ENCODE data around the gene BAIAP2L2. TPM values are rescaled to one million over a fixed set of nuclear protein-coding genes. Genes with fewer than 3 reads are reported as not detected.

BAIAP2L2 gene
- total RNA-seq, 1 donor from 2014 or later, result 1.6 TPM

DNA sequence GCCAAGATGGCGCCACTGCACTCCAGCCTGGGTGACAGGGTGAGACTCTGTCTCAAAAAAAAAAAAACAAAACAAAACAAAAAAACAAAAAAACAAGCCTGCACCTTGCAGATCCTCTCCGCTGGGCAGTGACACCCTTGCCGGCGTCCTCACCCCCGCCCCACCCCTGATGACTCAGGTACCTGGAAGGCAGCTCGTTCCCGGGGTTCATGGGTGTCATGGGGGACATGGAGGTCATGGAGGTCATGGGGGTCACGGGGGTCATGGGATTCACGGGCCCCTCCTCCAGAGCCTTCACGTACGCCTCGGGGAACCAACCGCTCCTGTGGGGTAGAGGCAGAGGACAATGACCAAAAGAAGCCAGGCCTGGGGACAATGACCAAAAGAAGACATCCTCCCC lies 23.5 kb downstream of the BAIAP2L2 start:
- no peak for DNase-seq (ENCODE audit: low spot score in 2 of 2, unreplicated experiment in 2 of 2)
- TF ChIP-seq, protein P1, sequence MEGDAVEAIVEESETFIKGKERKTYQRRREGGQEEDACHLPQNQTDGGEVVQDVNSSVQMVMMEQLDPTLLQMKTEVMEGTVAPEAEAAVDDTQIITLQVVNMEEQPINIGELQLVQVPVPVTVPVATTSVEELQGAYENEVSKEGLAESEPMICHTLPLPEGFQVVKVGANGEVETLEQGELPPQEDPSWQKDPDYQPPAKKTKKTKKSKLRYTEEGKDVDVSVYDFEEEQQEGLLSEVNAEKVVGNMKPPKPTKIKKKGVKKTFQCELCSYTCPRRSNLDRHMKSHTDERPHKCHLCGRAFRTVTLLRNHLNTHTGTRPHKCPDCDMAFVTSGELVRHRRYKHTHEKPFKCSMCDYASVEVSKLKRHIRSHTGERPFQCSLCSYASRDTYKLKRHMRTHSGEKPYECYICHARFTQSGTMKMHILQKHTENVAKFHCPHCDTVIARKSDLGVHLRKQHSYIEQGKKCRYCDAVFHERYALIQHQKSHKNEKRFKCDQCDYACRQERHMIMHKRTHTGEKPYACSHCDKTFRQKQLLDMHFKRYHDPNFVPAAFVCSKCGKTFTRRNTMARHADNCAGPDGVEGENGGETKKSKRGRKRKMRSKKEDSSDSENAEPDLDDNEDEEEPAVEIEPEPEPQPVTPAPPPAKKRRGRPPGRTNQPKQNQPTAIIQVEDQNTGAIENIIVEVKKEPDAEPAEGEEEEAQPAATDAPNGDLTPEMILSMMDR (IDR thresholded peaks at IDR 0.05; ENCODE audit: unreplicated experiment), result no peak
- peaks cover 9% of the 10 kb centered on the region for H3K4me1 Mint-ChIP-seq
- no peaks in the 10 kb centered on the region for H3K9me3 Mint-ChIP-seq
- H3K27me3 Mint-ChIP-seq (ENCODE audit: low read depth), result peaks cover 5% of the 10 kb centered on the region
- H3K27ac Mint-ChIP-seq, result no peak overlapping the region
- peaks cover 8% of the 10 kb centered on the region for H3K36me3 Mint-ChIP-seq
- no peak overlapping the region for H3K4me3 Mint-ChIP-seq

DNA sequence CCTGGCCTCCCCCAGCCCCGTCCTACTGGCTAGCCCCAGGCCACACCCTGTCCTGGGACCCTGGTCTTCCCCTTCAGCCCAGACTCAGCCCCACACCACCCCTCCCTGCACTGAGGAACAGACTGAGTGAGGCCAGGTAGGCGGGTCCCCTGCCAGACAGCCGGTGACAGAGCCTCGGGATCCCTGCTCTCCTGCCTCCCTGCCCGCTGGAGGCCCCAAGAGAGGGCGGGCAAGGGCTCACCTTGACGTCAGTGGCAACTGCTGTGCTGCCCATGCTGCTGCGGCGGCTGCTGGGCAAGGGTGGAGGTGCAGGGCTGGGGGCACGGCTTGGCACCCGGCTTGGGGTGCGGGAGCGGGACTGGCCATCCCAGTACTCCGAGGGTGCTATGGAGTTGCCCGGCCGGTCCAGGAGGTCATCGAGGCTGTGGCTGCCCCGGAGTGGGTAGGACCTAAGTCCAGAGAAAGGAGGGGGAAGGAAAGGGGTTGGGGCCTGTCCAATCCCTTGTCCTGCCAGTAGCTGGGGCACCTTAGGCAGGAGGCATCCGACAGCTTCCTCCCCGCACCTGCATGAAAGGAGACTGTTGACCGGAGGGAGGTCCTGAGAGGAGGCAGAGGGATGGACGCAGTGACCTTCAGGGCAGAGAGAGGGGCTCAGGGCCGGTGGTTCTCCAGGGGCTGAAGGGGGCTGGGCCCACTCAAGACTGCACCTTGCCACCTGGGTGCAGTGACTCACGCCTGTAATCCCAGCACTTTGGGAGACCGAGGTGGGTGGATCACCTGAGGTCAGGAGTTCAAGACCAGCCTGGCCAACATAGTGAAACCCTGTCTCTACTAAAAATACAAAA lies 24.3 kb downstream of the BAIAP2L2 start:
- Mint-ChIP-seq H3K4me3 (no peak overlapping the region), H3K36me3 (peaks cover 8% of the 10 kb centered on the region), H3K27ac (no peak overlapping the region), H3K9me3 (no peaks in the 10 kb centered on the region), H3K4me1 (peaks cover 9% of the 10 kb centered on the region), H3K27me3 (ENCODE audit: low read depth) (peaks cover 8% of the 10 kb centered on the region)
- DNase-seq (ENCODE audit: low spot score in 2 of 2, unreplicated experiment in 2 of 2), result no peak
- TF ChIP-seq, protein P1 (IDR thresholded peaks at IDR 0.05; ENCODE audit: unreplicated experiment), result no peak

DNA sequence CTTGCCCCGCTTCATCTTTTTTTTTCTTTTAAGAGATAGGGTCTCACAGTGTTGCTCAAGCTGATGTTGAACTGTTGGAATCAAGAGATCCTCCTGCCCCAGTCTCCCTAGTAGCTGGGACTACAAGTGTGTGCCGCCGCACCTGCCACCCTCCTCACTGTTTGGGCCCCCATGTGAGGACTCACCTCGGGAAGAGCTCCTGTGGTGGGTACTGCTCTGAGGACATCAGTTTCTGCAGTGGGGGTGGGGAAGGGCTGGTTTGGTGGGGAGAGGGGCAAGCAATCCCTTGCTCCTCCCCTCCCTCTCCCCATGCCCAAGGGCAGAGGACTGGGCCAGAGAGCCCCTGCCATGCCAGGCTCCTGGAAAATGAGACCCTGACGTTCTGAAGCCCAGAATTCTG lies 25.0 kb downstream of the BAIAP2L2 start:
- peaks cover 9% of the 10 kb centered on the region for H3K4me1 Mint-ChIP-seq
- H3K27me3 Mint-ChIP-seq (ENCODE audit: low read depth), result peaks cover 8% of the 10 kb centered on the region
- H3K36me3 Mint-ChIP-seq, result peaks cover 8% of the 10 kb centered on the region
- DNase-seq (ENCODE audit: low spot score in 2 of 2, unreplicated experiment in 2 of 2), result no peak
- H3K9me3 Mint-ChIP-seq, result no peaks in the 10 kb centered on the region
- TF ChIP-seq, protein P1 (IDR thresholded peaks at IDR 0.05; ENCODE audit: unreplicated experiment), result no peak
- no peak overlapping the region for H3K27ac Mint-ChIP-seq
- no peak overlapping the region for H3K4me3 Mint-ChIP-seq

DNA sequence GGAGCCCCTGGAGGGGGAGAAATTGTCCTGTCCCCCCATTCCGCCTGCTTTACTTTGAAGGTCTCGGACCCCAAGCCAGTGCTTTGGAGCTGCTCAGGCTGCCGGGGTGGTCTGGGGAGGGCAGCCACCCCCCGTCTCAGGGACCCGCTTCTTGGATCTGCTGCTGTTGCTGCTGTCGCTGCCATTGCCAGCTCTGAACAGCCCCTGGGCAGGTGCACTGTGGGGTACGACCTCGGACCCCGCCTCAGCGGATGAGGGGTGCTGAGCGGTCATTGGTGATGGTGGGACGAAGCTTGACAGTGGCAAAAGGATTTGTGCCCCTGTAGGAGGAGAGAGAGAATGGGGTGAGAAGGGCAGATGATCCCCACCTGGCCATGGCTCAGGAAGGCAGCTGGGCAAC lies 25.4 kb downstream of the BAIAP2L2 start:
- no peak for DNase-seq (ENCODE audit: low spot score in 2 of 2, unreplicated experiment in 2 of 2)
- Mint-ChIP-seq H3K27ac (no peak overlapping the region), H3K4me1 (peaks cover 9% of the 10 kb centered on the region), H3K27me3 (ENCODE audit: low read depth) (peaks cover 8% of the 10 kb centered on the region), H3K4me3 (no peak overlapping the region), H3K9me3 (no peaks in the 10 kb centered on the region), H3K36me3 (peaks cover 8% of the 10 kb centered on the region)
- TF ChIP-seq, protein P1 (IDR thresholded peaks at IDR 0.05; ENCODE audit: unreplicated experiment), result no peak

DNA sequence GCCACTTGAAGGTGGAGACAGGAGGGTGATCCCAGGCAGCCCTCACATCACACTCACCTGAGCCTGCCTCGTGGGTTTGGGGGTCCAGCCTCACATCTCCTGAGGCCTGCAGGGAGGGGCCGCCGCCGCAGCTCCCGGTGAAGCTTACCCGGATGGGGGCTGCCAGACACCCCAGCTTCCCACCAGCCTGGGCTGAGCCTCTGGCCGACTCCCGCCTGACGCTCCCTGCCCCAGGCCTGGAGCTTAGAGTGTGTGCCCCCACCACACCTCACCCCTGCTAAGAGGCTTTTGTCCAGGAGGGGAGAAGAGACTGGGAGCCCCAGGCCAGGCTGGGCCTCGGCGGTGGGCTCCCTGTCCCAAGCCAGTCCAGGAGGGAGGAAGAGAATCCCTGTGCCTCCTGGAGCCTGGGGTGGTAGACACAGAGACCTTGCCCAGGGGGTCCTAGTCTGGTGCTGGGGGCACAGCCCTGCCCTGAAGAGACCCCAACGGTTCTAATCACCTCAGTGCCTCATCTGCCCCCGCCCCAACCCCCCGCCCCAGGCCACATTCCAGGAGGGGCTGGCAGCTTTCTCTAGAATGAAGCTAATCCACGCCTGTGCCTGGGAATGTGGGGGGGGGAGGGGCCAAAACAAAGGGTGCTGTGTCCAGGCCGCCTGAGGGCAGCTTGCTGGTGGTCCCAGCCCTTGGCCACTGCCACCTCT lies 26.4 kb downstream of the BAIAP2L2 start, which contains the start of gene SLC16A8:
Gene SLC16A8, minus strand, starts transcription at position 254 of the 701 bp plus-strand sequence. CDS start 1,311 bp downstream, outside the sequence.
- DNase-seq (ENCODE audit: low spot score in 2 of 2, unreplicated experiment in 2 of 2), result no peak
- no peak within 1 kb of the TSS for H3K4me3 Mint-ChIP-seq
- H3K9me3 Mint-ChIP-seq, result no peaks in the 10 kb centered on the region
- H3K36me3 Mint-ChIP-seq, result peaks cover 8% of the 10 kb centered on the region
- H3K27ac Mint-ChIP-seq, result no peak within 1 kb of the TSS
- peaks cover 9% of the 10 kb centered on the region for H3K4me1 Mint-ChIP-seq
- peaks cover 8% of the 10 kb centered on the region for H3K27me3 Mint-ChIP-seq (ENCODE audit: low read depth)
- TF ChIP-seq, protein P1 (IDR thresholded peaks at IDR 0.05; ENCODE audit: unreplicated experiment), result no peak

Data from mesothelial cell of epicardium (in vitro differentiated cells).